ENCODE measurements around the gene MS4A7.

MS4A7 gene

DNA sequence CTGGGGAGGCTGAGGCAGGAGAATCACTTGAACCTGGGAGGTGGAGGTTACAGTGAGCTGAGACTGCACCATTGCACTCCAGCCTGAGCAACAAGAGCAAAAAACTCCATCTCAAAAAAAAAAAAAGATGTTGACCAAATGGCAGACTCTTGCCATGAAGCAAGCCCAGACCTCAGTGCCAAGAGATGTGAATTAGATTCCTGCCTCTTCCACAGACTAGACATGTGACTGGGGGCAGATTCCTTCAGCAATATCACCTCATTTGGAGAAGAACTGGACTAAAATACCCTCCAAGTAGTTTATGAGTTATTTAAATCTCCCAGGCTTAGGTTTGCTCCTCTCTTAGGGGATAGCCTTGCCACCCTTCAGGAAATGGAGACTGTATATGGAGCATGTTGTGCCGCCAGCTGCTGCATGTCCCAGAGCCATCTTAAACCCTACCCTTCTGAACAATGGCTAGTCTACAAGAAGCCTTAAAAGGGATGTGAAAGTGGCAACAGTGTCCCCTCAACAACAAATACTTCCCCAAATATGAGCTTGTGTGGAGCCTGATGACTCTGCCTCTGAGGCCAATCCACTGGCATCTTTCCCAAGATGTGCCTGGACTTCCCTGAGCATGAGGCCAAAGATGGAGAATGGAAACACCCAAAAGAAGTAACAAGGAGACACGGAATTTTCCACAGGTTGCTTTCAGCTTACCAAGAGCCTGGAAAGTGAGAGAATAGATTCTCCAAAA, 763 bp upstream of the MS4A7 start:
- TF ChIP-seq, protein P1, sequence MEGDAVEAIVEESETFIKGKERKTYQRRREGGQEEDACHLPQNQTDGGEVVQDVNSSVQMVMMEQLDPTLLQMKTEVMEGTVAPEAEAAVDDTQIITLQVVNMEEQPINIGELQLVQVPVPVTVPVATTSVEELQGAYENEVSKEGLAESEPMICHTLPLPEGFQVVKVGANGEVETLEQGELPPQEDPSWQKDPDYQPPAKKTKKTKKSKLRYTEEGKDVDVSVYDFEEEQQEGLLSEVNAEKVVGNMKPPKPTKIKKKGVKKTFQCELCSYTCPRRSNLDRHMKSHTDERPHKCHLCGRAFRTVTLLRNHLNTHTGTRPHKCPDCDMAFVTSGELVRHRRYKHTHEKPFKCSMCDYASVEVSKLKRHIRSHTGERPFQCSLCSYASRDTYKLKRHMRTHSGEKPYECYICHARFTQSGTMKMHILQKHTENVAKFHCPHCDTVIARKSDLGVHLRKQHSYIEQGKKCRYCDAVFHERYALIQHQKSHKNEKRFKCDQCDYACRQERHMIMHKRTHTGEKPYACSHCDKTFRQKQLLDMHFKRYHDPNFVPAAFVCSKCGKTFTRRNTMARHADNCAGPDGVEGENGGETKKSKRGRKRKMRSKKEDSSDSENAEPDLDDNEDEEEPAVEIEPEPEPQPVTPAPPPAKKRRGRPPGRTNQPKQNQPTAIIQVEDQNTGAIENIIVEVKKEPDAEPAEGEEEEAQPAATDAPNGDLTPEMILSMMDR (conservative IDR thresholded peaks at IDR 0.05; ENCODE audit: low read depth, low read length): no peak
- Histone ChIP-seq H3K36me3 (ENCODE audit: insufficient read depth) (no peaks in the 10 kb centered on the region), H3K79me2 (ENCODE audit: insufficient read depth, low read depth) (no peaks in the 10 kb centered on the region), H4K20me1 (ENCODE audit: insufficient read depth) (no peaks in the 10 kb centered on the region), H3K4me1 (ENCODE audit: low read depth, poor library complexity, severe bottlenecking) (no peaks in the 10 kb centered on the region), H3K9ac (no peak overlapping the region), H2AFZ (ENCODE audit: low read depth) (no peak overlapping the region), H3K27me3 (ENCODE audit: insufficient read depth, low read depth) (no peaks in the 10 kb centered on the region), H3K27ac (no peak overlapping the region), H3K4me2 (no peak overlapping the region), H3K4me3 (IDR thresholded peaks at IDR 0.05; ENCODE audit: insufficient read depth, low read depth, low read length) (no peak overlapping the region)

DNA sequence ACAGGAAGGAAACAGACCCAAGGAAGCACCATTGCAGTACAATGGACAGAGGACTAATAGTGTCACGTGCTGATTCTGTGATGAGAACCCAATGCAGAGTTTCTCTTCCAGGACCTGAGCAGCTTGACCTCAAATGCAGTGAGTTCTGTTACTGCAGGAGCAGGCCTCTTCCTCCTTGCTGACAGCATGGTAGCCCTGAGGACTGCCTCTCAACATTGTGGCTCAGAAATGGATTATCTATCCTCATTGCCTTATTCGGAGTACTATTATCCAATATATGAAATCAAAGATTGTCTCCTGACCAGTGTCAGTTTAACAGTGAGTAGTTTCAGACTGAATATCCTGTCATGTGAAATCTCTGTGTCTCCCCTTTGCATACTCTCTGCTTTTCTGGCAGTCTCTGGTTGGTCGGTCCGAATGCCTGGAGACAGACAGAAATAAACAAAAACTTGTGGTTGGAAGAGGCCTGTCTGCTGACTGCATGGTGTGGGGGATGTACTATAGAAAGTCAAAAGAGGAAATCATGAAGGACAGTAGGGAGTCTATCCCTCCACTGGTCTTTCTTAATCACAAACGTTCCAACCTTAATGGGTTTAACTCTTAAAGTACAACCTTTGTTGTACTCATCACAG, 11.1 kb downstream of the MS4A7 start:
- Histone ChIP-seq H3K4me1 (ENCODE audit: low read depth, poor library complexity, severe bottlenecking) (no peaks in the 10 kb centered on the region), H3K4me3 (IDR thresholded peaks at IDR 0.05; ENCODE audit: insufficient read depth, low read depth, low read length) (no peak overlapping the region), H3K36me3 (ENCODE audit: insufficient read depth) (no peaks in the 10 kb centered on the region), H3K9ac (no peak overlapping the region), H4K20me1 (ENCODE audit: insufficient read depth) (no peaks in the 10 kb centered on the region), H2AFZ (ENCODE audit: low read depth) (no peak overlapping the region), H3K4me2 (no peak overlapping the region), H3K27ac (no peak overlapping the region), H3K79me2 (ENCODE audit: insufficient read depth, low read depth) (no peaks in the 10 kb centered on the region), H3K27me3 (ENCODE audit: insufficient read depth, low read depth) (no peaks in the 10 kb centered on the region; the same call in 1 of the 2 replicates)
- TF ChIP-seq, protein P1 (conservative IDR thresholded peaks at IDR 0.05; ENCODE audit: low read depth, low read length): no peak

DNA sequence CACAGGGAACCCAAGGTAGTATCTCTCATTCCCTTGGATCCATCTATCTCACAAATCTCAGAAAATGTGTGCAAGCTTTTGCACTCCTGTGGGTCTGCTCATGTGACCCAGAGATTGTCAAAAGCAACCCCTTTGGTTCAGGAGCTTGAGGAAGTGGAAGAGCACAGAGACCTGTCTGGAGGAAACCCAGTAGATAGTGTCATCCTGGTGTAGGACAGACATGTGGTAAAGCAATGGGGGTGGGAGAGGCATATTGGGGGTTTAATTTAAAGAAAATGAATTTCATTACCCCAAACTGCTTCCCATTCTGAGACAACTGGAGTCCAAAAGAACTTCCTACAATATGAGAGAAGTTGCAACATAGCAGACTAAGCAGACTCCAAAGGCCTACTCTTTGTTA, 12.1 kb downstream of the MS4A7 start:
- TF ChIP-seq, protein P1 (conservative IDR thresholded peaks at IDR 0.05; ENCODE audit: low read depth, low read length): no peak
- no peak overlapping the region for H3K27ac ChIP-seq
- no peak overlapping the region for H3K4me3 ChIP-seq (IDR thresholded peaks at IDR 0.05; ENCODE audit: insufficient read depth, low read depth, low read length)
- H3K4me1 ChIP-seq (ENCODE audit: low read depth, poor library complexity, severe bottlenecking): no peaks in the 10 kb centered on the region
- H3K4me2 ChIP-seq: no peak overlapping the region
- H4K20me1 ChIP-seq (ENCODE audit: insufficient read depth): no peaks in the 10 kb centered on the region
- no peaks in the 10 kb centered on the region for H3K36me3 ChIP-seq (ENCODE audit: insufficient read depth)
- H3K27me3 ChIP-seq (ENCODE audit: insufficient read depth, low read depth): no peaks in the 10 kb centered on the region; the same call in 1 of the 2 replicates
- H3K9ac ChIP-seq: no peak overlapping the region
- no peaks in the 10 kb centered on the region for H3K79me2 ChIP-seq (ENCODE audit: insufficient read depth, low read depth)
- no peak overlapping the region for H2AFZ ChIP-seq (ENCODE audit: low read depth)

DNA sequence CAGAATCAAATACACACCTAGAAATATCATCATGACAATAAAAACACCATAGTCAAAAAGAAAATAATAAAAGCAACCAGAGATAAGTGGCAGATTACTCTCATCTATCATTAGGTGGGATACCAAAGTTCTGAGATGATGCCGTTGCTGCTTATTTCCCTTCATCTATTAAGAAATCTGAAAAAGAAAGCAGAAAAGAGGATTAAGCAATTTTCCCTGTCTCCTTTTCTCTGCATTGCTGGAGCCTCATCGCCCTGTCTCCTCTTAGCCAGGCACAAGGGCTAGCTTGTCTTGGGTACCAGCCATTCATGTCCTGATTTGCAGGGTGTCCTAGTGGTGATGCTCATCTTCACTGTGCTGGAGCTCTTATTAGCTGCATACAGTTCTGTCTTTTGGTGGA, 14.0 kb downstream of the MS4A7 start:
- no peak overlapping the region for H3K27ac ChIP-seq
- TF ChIP-seq, protein P1 (conservative IDR thresholded peaks at IDR 0.05; ENCODE audit: low read depth, low read length): no peak
- H3K4me3 ChIP-seq (IDR thresholded peaks at IDR 0.05; ENCODE audit: insufficient read depth, low read depth, low read length): no peak overlapping the region
- H4K20me1 ChIP-seq (ENCODE audit: insufficient read depth): no peaks in the 10 kb centered on the region
- H3K36me3 ChIP-seq (ENCODE audit: insufficient read depth): no peaks in the 10 kb centered on the region
- H2AFZ ChIP-seq (ENCODE audit: low read depth): no peak overlapping the region
- H3K79me2 ChIP-seq (ENCODE audit: insufficient read depth, low read depth): no peaks in the 10 kb centered on the region
- no peaks in the 10 kb centered on the region for H3K4me1 ChIP-seq (ENCODE audit: low read depth, poor library complexity, severe bottlenecking)
- no peak overlapping the region for H3K4me2 ChIP-seq
- no peak overlapping the region for H3K9ac ChIP-seq
- H3K27me3 ChIP-seq (ENCODE audit: insufficient read depth, low read depth): no peaks in the 10 kb centered on the region; the same call in 1 of the 2 replicates
